Esophagus muscularis mucosa (tissue), 4 donors: ENCODE measurements around the gene SMIM28. TPM values are rescaled to one million over a fixed set of nuclear protein-coding genes. Genes with fewer than 3 reads are reported as not detected.

ENCODE experiments used
- DNase-seq: peaks from one replicate; pipeline ENCODE4 v3.0.0-alpha.2; 2017; ENCODE audit errors: extremely low spot score
- H3K27ac ChIP-seq, 4 donors: fragments of 200-600 bp; sonication (generic); replicated peaks in 1 of 4; 1 replicate in 3 of 4; 2 replicates in 1 of 4; pipeline ENCODE4 v1.5.1; 2016 to 2019; ENCODE audit warnings: mild to moderate bottlenecking in 1 of 4
- H3K27me3 ChIP-seq, 4 donors: fragments of 200-600 bp; sonication (generic); one replicate each; pipeline versions ENCODE4 v1.5.1 to v1.6.0; 2016 to 2019
- H3K36me3 ChIP-seq, 4 donors: fragments of 200-600 bp; sonication (generic); one replicate each; pipeline ENCODE4 v1.5.1; 2016 to 2019
- H3K4me1 ChIP-seq, 4 donors: fragments of 200-600 bp; sonication (generic); one replicate each; pipeline ENCODE4 v1.5.1; 2016 to 2019
- H3K4me3 ChIP-seq, 4 donors: fragments of 200-600 bp; sonication (generic); 1 replicate in 2 of 4; 2 replicates in 2 of 4; pipeline ENCODE4 v1.5.1; 2016 to 2019; ENCODE audit warnings: mild to moderate bottlenecking in 4 of 4, moderate library complexity in 1 of 4
- H3K9me3 ChIP-seq, 4 donors: fragments of 200-600 bp; sonication (generic); 1 replicate in 3 of 4; 2 replicates in 1 of 4; pipeline ENCODE4 v1.5.1; 2016 to 2019
- EP300 ChIP-seq: sonication (generic); formaldehyde crosslinking; IDR thresholded peaks from one replicate; pipeline ENCODE4 v1.6.1; 2017; ENCODE audit warnings: antibody characterized with exemption
- POLR2A ChIP-seq: fragments of 450-650 bp; IDR thresholded peaks from one replicate; pipeline ENCODE4 v1.6.1; 2017; ENCODE audit warnings: antibody characterized with exemption, moderate library complexity, mild to moderate bottlenecking, low read depth
- POLR2AphosphoS5 ChIP-seq, 2 donors: sonication (generic); formaldehyde crosslinking; IDR thresholded peaks; one replicate each; pipeline ENCODE4 v1.6.1; 2017; ENCODE audit warnings: antibody characterized with exemption in 2 of 2
- WGBS: methylation state at CpG from one replicate; pipeline ENCODE4 v1.1.5; 2018; 5-methylcytosine and 5-hydroxymethylcytosine counted together
- intact Hi-C: fragments of 100-400 bp; cut with DNase I; formaldehyde crosslinking; loops from one replicate; pipeline ENCODE4 v1.15.1; 2023
- total RNA-seq, 4 donors: library from RNA; depleted of rRNA; stranded (reverse); fragments of >200 nt; gene quantifications; one replicate each; pipeline versions ENCODE4 v1.1.0 to v1.2.1, GENCODE V29; 2016
- TF ChIP-seq, protein P1 (sequence below), 3 experiments: fragments of 200-600 bp in 2 of 3; fragments of 450-650 bp in 1 of 3; sonication (generic) in 2 of 3; IDR thresholded peaks; one replicate each; pipeline ENCODE4 v1.5.1; 2017 to 2019; ENCODE audit warnings: antibody characterized with exemption in 3 of 3, mild to moderate bottlenecking in 2 of 3, moderate library complexity in 1 of 3

Gene SMIM28
- total RNA-seq, 4 donors from 2014 or later, result 0.50 TPM; not detected in 3

DNA sequence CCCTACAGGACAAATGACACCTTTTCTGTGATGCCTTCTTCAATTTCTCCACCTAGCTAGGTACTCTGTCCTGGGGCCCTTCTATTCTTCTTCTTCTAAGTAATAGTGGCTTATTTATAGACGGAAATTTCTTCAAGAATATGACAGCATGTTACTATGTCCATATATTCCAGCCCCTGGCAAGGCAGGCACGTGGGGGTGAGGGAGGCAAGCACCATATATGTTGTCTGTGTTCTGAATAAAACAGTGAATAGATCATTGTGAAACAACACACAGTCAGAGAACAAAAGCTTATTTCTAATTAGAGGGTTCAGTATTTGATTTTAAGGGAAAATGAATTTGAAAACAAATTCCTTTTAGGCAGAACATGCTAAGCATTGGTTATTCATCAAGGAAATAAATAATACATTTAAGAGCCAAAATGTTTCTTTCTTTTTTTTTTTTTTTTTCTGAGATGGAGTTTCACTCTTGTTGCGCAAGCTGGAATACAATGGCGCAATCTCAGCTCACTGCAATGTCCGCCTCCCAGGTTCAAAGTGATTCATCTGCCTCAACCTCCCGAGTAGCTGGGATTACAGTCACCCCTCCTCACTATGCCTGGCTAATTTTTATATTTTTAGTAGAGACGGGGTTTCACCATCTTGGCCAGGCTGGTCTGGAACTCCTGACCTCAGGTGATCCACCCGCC is 32.5 kb downstream of the SMIM28 start:
- Histone ChIP-seq H3K4me1 (peaks cover 8 to 23% (median 18%) of the 10 kb centered on the region in 4 donors), H3K4me3 (no peak overlapping the region), H3K9me3 (no peaks in the 10 kb centered on the region), H3K36me3 (peaks cover 46 to 96% (median 86%) of the 10 kb centered on the region in 4 donors), H3K27ac (peak overlapping the region in 1 of 4 donors; percentile 15), H3K27me3 (no peaks in the 10 kb centered on the region)
- WGBS, result 86% methylated on average over 8 of the region's 8 CpGs
- intact Hi-C loops, result no loop called here
- DNase-seq, result no peak
- TF ChIP-seq, protein P1, sequence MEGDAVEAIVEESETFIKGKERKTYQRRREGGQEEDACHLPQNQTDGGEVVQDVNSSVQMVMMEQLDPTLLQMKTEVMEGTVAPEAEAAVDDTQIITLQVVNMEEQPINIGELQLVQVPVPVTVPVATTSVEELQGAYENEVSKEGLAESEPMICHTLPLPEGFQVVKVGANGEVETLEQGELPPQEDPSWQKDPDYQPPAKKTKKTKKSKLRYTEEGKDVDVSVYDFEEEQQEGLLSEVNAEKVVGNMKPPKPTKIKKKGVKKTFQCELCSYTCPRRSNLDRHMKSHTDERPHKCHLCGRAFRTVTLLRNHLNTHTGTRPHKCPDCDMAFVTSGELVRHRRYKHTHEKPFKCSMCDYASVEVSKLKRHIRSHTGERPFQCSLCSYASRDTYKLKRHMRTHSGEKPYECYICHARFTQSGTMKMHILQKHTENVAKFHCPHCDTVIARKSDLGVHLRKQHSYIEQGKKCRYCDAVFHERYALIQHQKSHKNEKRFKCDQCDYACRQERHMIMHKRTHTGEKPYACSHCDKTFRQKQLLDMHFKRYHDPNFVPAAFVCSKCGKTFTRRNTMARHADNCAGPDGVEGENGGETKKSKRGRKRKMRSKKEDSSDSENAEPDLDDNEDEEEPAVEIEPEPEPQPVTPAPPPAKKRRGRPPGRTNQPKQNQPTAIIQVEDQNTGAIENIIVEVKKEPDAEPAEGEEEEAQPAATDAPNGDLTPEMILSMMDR (IDR thresholded peaks at IDR 0.05), result no peak
- TF ChIP-seq EP300 (no peak), POLR2A (no peak), POLR2AphosphoS5 (IDR thresholded peaks at IDR 0.05) (no peak)

DNA sequence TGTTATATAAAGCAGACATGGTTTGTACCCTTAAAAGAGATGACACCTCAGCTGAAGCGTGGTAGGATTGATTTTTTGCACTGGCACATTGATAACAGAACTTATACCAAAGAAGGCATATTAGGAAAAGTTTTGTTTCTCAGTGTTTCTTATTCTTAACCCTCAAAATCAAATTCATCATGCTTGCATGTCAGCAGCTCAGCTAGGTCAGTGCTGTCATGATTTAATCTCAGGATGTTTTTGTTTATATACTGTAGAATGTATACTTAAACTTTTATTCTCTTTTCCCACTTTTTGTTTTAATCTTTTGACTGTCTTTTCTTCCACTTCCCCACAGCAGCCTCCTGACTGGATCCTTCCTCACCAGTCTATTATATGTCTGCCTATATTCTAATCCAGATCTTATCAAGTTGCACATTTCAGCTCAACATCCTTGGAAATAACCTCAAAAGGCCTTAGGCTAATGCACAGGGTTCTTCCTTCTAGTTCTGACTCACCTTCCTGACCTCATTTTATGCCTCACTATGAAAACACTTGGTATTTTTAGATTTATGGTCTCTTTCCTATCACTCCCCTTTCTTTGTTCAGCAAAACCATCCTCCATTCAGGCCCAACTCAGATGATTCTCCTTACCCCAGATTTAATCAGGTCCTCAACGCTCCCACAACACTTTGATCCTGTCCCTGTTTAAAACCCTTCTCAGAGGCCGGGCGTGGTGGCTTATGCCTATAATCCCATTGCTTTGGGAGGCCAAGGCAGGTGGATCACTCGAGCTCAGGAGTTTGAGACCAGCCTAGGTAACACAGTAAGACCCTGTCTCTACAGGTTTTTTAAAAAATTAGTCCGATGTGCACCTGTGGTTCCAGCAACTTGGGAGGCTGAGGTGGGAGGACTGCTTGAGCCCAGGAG is 33.5 kb downstream of the SMIM28 start:
- Histone ChIP-seq H3K9me3 (no peaks in the 10 kb centered on the region), H3K27ac (no peak overlapping the region), H3K4me3 (no peak overlapping the region), H3K4me1 (peaks cover 3 to 12% (median 10%) of the 10 kb centered on the region in 4 donors), H3K27me3 (no peaks in the 10 kb centered on the region), H3K36me3 (peaks cover 46 to 100% (median 89%) of the 10 kb centered on the region in 4 donors)
- intact Hi-C loops, result no loop called here
- DNase-seq, result no peak
- 87% methylated on average over 6 of the region's 6 CpGs for WGBS
- TF ChIP-seq EP300, result no peak
- TF ChIP-seq POLR2A, result no peak
- no peak for TF ChIP-seq POLR2AphosphoS5 (IDR thresholded peaks at IDR 0.05)
- TF ChIP-seq, protein P1 (IDR thresholded peaks at IDR 0.05), result no peak

DNA sequence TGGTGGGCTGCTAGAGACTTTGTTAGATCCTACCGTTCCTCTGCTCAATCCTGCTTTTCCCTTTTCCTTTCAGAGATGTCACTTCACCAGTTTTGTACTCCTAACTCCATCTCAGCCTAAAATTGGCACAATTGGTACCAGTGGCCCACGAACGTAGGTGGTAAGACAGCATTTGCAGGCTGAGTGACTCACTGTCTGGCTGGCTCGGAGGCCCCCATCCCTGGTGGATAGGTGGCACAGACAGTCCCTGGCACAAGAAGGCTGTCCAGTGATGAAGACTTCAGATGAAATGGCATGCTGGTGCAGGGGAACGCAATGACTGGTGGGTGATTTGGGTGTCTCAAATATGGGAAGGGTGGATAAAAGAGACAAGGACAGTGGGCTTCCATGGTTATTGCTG is 37.4 kb downstream of the SMIM28 start:
- intact Hi-C loops, result no loop called here
- no peaks in the 10 kb centered on the region for H3K9me3 ChIP-seq
- no peak for DNase-seq
- H3K36me3 ChIP-seq, result peaks cover 24 to 90% (median 56%) of the 10 kb centered on the region in 4 donors
- no peak overlapping the region for H3K4me3 ChIP-seq
- no peaks in the 10 kb centered on the region for H3K27me3 ChIP-seq
- no peak overlapping the region for H3K27ac ChIP-seq
- WGBS, result 92% methylated on average over 5 of the region's 5 CpGs
- TF ChIP-seq, protein P1 (IDR thresholded peaks at IDR 0.05), result no peak
- no peak for TF ChIP-seq EP300
- TF ChIP-seq POLR2A, result no peak
- no peak for TF ChIP-seq POLR2AphosphoS5 (IDR thresholded peaks at IDR 0.05)
- H3K4me1 ChIP-seq, result peaks cover 0 to 8% (median 4%) of the 10 kb centered on the region in 4 donors

DNA sequence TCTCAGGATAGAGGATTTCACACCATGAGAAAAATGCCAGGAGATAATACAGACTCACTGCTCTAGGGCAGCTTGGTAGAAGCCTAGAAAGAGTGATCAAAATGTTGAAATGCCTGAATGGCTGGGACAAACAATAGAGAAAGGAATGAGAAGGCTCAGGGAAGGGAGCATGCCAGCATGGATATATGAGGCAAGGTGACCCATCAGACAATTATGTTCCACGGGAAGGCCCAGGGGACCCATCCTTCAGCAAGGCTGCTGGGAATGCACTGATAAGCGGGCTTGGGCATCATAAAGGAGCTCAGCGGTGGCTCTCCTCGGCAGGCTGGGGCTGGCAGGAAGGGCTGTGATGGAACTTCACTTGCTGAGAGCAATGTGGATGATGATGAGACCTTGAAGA is 38.5 kb downstream of the SMIM28 start:
- no peaks in the 10 kb centered on the region for H3K27me3 ChIP-seq
- H3K9me3 ChIP-seq, result no peaks in the 10 kb centered on the region
- H3K4me1 ChIP-seq, result peaks cover 0 to under 1% (median 0%) of the 10 kb centered on the region in 4 donors
- intact Hi-C loops, result no loop called here
- TF ChIP-seq EP300 (no peak), POLR2A (no peak), POLR2AphosphoS5 (IDR thresholded peaks at IDR 0.05) (no peak)
- TF ChIP-seq, protein P1 (IDR thresholded peaks at IDR 0.05), result no peak
- no peak overlapping the region for H3K4me3 ChIP-seq
- peaks cover 23 to 79% (median 47%) of the 10 kb centered on the region in 4 donors for H3K36me3 ChIP-seq
- WGBS, result 90% methylated on average over 4 of the region's 4 CpGs
- no peak for DNase-seq
- no peak overlapping the region for H3K27ac ChIP-seq
